22Rv1 (cell line): ENCODE measurements around the gene FLOT2.

ENCODE experiments used
- H3K27ac ChIP-seq: fragments of 450-650 bp; 2 replicates; pipeline ENCODE4 v1.5.1; 2017
- CTCF ChIP-seq: fragments of 450-650 bp; IDR thresholded peaks from 2 replicates; pipeline ENCODE4 v1.5.1; 2017; ENCODE audit warnings: mild to moderate bottlenecking
- ZFX ChIP-seq: fragments of 450-650 bp; IDR thresholded peaks from 2 replicates; pipeline ENCODE4 v1.6.1; 2017; ENCODE audit warnings: antibody characterized with exemption, borderline replicate concordance

The FLOT2 gene

DNA sequence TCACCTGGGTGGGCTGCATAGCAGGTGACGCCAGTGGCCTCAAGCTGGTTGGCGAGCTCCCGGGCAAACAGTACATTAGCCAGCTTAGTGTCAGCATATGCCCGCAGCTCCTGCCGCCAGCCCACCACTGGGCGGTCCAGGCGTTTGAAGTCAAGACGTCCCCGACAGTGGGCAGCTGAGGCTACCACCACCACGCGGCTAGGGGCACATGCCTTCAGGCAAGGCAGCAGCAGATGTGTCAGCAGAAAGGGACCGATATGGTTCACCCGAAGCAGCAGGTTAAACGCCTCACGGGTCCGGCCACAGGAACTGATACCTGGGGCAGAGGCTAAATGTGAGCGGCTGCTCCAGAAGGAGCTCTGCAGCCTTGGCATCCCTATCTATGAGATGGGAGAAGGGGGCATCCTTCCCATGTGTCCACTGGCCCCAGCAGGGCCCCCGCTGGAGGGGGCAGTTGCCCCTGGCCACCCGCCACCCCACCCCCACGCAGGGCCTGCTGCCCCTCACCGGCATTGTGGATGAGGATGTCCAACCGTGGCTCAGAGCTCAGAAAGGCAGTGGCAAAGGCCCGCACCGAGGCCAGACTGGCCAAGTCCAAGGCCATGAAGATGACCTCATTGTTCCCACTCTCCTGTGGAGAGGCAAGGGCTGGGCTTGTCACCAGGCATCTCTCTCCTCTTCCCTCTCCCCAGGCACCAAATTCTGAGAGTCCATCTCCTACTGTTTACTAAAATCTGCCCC lies 3.6 kb upstream of the FLOT2 start:
- H3K27ac ChIP-seq = peak overlapping the region; percentile 93
- TF ChIP-seq CTCF (no peak), ZFX (no peak)

GRCh38 chr17:28899212-28899815 lies 1.8 kb upstream of the FLOT2 start:
- no peak for TF ChIP-seq ZFX
- no peak for TF ChIP-seq CTCF

DNA sequence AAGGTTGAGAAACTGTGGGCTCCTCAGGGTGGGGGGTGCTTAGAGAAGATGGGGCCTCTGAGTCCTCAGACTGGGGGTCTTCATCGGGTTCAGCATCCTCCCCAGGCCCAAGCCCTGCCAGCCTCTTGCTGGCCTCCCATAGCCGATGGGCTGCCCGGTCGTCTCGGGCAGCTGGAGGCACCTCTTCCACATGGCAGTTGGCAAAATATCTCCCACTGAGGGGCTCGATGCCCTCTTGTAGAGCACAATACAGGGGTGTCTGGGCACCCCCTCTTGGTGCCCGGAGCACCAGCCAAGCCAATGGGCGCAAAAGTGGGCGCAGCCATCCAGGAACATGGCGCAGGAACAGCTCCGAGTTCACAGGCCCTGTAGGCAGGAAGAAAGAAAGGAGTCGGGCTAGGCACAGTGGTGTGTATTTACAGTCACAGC lies 1.0 kb upstream of the FLOT2 start:
- peak overlapping the region; percentile 93 for H3K27ac ChIP-seq

More at GRCh38 chr17:28899212-28899815, 1.8 kb upstream of the FLOT2 start:
- H3K27ac ChIP-seq = peak overlapping the region; percentile 93

GRCh38 chr17:28897769-28898526 lies 415 bp upstream of the FLOT2 start:
- peak overlapping the region; percentile 93 for H3K27ac ChIP-seq
- TF ChIP-seq ZFX = no peak
- 0 out of 2 replicates have a peak, but pooled peaks have one; percentile 1 for TF ChIP-seq CTCF

More for the DNA sequence above, 1.0 kb upstream of the FLOT2 start:
- no peak for TF ChIP-seq CTCF
- no peak for TF ChIP-seq ZFX

- TF ChIP-seq CTCF (no peak), ZFX (no peak)
- peak overlapping the region; percentile 93 for H3K27ac ChIP-seq
These were observed 1.0 kb downstream of the FLOT2 start for GRCh38 chr17:28896491-28896883.

DNA sequence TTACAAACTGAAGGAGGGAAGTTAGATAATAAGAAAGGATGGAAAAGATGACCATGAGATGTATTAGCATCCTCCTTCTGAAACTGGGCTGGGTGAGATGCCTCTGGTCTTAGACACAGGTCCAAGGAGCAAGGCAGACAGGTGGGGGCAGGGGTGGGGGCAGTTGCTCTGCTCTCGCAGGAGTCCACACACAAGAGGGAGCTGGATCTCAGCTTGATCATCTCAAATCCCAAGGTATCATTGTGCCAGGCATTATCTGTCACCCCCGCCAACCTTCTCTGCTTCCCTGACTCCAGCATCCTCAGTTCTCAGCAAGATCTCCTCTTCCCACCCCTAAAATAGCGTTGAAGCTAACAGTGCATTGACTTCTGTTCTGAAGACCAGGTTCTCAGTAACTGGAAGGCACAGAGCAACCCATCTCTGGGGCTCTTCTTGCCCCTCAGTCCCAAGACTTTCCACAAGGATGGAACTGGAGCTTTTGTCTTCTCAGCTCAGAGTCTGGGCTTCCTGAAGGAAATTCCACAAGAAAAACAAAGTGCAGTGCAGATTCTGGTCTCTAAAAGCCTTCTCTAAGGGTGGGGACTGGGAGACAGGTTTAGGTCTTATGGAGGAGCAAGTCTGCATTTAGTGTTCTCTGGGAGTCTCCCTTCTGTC lies 1.6 kb downstream of the FLOT2 start:
- peak overlapping the region; percentile 93 for H3K27ac ChIP-seq
- no peak for TF ChIP-seq ZFX

- peak overlapping the region; percentile 41 for H3K27ac ChIP-seq
These were observed 4.0 kb downstream of the FLOT2 start for GRCh38 chr17:28893248-28894183.
